Measurements from ENCODE around the gene EFEMP1.

The EFEMP1 gene, protein sequence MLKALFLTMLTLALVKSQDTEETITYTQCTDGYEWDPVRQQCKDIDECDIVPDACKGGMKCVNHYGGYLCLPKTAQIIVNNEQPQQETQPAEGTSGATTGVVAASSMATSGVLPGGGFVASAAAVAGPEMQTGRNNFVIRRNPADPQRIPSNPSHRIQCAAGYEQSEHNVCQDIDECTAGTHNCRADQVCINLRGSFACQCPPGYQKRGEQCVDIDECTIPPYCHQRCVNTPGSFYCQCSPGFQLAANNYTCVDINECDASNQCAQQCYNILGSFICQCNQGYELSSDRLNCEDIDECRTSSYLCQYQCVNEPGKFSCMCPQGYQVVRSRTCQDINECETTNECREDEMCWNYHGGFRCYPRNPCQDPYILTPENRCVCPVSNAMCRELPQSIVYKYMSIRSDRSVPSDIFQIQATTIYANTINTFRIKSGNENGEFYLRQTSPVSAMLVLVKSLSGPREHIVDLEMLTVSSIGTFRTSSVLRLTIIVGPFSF

GRCh38 chr2:55923091-55923981 lies at the start of gene EFEMP1:
Gene EFEMP1 (minus strand): TSS chr2:55923782. CDS start chr2:55922440, 1,342 bp downstream.
- in situ Hi-C loops (cut with HindIII; ENCODE audit: low sequenced_read_pairs): no loop called here

DNA sequence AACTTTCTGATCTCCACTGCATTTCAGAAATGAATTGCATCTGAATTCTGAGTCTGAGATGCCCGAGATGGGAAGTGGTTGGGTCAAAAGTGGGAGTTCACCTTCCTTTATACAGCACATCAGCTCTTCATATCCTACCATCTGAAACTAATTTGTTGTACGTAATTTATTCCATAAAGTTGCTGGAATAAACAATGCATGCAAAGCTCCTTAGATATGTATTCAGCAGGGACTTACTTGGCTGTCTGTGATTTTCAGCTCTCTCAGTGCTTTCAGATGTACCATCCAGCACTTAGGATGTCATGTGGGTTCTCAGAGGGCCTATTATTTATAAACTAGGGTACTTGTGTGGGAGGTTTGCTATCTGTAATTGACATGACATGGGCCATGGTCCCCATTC lies 46.9 kb upstream of the EFEMP1 start:
- in situ Hi-C loops (cut with HindIII; ENCODE audit: low sequenced_read_pairs): no loop called here

- in situ Hi-C loops (cut with HindIII; ENCODE audit: low sequenced_read_pairs): loop anchor here (10.0 kb wide), 1 partner anchor 204 kb away; no protein-coding TSS in a partner anchor
These were observed 45.4 kb upstream of the EFEMP1 start for GRCh38 chr2:55968941-55969340.

GRCh38 chr2:55966401-55967118 lies 43.0 kb upstream of the EFEMP1 start:
- in situ Hi-C loops (cut with HindIII; ENCODE audit: low sequenced_read_pairs): loop anchor here (10.0 kb wide), 1 partner anchor 202 kb away; no protein-coding TSS in a partner anchor

GRCh38 chr2:55965966-55966365 lies 42.4 kb upstream of the EFEMP1 start:
- in situ Hi-C loops (cut with HindIII; ENCODE audit: low sequenced_read_pairs): loop anchor here (10.0 kb wide), 1 partner anchor 201 kb away; no protein-coding TSS in a partner anchor

DNA sequence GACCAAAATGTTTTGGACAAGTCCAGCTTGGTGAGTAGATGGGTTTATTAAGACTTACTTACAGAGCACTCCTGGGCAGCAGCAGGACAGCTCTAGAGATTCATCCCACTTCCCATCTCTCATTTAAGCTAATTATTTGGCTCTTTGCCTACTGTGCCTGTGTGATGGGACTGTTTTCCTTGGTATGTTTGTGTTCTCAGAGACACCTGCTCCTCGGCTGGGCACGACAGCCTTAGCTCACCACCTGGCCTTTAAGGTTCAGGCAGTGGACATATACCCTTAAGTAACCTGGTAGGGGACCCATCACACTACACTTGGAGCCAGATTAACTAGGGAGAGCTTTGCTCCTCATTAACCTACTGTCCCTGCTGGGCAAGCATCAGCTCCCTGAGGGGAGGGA lies 41.7 kb upstream of the EFEMP1 start:
- in situ Hi-C loops (cut with HindIII; ENCODE audit: low sequenced_read_pairs): loop anchor here (10.0 kb wide), 1 partner anchor 200 kb away; no protein-coding TSS in a partner anchor

DNA sequence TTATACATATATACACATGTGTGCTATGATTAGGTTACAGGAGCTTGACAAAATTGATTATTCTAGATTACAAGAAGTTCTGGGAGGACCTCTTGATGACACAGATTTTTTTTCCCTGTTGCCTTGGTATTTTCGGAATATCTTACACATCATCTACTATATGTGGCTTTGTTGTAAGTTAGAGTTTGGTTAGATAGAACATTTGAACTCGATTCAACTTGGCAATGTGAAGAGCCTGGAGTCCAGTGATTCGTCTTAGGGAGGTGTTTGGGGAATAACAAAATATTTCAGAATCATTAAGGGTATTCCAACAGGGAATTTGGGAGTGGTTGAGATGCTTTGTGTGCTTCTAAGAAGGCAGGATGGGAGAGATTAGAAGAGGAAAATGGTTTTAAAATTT lies 39.3 kb upstream of the EFEMP1 start:
- in situ Hi-C loops (cut with HindIII; ENCODE audit: low sequenced_read_pairs): loop anchor here (10.0 kb wide), 1 partner anchor 198 kb away; no protein-coding TSS in a partner anchor

GRCh38 chr2:55961318-55961911 lies 37.8 kb upstream of the EFEMP1 start:
- in situ Hi-C loops (cut with HindIII; ENCODE audit: low sequenced_read_pairs): loop anchor here (10.0 kb wide), 1 partner anchor 197 kb away; no protein-coding TSS in a partner anchor

DNA sequence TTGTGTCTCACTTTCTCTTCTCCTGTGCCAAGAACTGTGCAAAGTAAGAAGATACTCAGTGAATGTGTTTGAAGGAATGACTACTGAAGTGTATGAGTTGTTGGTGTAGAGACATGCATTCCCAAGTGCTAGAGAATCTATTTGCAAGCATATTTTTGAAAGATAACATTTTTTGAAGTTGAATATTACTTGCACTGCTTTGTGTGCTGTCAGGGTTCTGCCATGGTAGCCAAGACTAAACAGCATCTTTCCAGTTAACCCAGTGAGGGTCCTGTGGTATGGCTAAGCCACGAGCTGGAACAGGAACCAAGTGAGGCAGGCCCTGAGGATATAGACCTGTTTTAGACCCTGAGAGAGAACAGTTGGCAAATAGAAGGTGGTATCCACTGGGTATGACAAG lies 35.2 kb upstream of the EFEMP1 start:
- in situ Hi-C loops (cut with HindIII; ENCODE audit: low sequenced_read_pairs): no loop called here

DNA sequence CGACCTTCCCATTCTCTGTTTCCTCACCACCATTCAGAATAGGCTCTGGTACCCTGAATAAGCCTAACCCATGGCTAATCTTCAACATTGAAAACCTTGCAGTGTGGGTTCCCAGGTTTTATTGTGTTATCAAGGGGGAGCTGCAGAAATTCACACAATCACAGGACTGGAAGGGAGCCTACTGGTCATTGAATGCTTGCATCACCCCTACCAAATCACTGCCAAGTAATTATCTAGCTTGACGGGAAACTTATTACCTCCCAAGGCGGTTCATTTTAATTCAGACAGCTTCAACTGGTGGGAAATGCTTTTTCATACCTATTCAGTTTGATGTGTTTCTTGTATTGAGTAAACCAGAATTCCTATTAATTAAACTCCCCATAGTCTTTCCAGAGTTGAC lies 33.6 kb upstream of the EFEMP1 start:
- in situ Hi-C loops (cut with HindIII; ENCODE audit: low sequenced_read_pairs): no loop called here

DNA sequence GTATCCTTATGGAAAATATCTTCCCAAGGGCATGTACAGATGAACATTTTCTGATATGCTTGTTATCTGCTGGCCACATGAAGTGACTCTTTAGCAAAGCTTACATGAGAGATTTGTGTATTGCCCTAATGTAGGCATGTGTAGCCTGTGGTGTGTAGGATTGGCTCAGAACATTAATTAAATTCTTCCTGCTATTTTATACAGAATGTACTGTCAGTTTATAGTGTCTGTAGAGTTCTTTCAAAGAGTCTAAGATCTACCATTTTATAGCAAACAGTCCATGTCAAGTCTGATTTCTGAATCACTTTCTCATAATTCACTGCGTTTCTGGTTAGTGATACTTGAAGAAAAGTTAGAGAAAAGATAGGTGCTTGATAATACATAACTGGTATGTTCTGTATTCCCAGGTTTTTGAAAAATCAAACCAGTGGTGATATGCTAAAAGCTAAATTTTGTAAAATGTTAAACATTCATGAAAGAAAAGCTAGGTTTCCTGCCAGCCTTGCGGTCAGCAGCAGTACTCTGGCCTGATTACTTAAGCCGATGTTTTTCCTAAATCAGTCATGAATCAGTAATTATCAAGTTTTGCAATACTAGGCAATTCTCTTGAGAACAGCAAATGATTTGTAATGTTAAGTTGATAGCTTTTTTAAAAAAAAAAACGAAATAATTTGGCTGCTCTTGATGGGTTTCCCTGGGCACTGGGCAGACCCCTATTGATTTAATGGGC lies 30.9 kb upstream of the EFEMP1 start:
- in situ Hi-C loops (cut with HindIII; ENCODE audit: low sequenced_read_pairs): no loop called here

GRCh38 chr2:55952415-55952814 lies 28.8 kb upstream of the EFEMP1 start:
- in situ Hi-C loops (cut with HindIII; ENCODE audit: low sequenced_read_pairs): no loop called here

GRCh38 chr2:55951533-55951932 lies 28.0 kb upstream of the EFEMP1 start:
- in situ Hi-C loops (cut with HindIII; ENCODE audit: low sequenced_read_pairs): no loop called here

- in situ Hi-C loops (cut with HindIII; ENCODE audit: low sequenced_read_pairs): no loop called here
These were observed 26.0 kb upstream of the EFEMP1 start for GRCh38 chr2:55949613-55950012.

DNA sequence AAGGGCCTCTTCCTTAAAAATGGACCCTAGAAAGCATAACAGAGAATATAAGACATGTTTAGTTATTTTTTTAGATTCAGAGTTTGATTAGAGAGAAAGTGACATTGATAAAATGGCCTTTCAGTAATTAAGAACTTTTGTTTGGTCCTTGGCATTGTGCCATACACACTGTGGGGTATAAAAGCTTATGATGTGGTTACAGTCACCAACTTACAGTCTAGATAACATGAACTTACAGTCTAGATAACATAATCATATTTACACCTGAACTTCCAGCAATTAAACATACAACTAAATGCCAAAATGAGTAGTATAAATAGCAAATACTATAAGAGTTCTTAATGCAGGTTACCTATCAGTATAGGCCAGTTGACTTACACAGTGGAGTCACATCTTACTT lies 25.6 kb upstream of the EFEMP1 start:
- in situ Hi-C loops (cut with HindIII; ENCODE audit: low sequenced_read_pairs): no loop called here

DNA sequence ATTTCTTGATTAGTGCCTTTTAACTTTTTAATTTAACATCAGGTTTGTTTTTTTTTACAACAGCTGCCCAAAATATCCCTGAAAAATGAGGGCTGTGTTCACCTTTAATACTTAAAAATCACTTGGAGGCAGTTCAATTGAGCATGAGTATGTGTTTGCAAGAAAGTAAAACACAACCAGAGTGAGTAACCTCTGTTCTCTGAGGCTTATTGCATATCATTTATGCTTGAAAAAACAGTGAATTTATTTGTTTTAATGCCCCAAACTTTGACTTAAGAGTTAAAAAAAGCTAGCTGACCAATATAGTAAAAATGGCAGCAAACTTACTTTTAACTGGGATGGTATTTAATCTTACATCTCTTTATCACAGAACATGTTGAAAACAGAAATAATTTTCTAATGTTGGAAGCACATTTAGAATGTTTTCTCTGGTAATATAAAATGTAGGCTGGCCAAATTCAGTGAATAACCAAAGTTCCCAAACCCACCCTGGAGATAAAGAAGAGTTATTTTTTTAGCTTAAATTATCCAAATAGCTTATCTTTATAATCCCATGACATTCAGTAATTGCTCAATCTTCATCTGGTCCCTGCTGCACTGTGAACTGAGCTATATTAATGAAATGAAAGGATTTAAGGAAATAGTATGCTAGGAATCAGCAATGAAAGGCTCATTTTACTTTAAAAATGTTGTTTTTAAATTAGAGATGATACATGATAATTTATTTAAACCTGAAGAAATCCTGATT lies 24.8 kb upstream of the EFEMP1 start:
- in situ Hi-C loops (cut with HindIII; ENCODE audit: low sequenced_read_pairs): no loop called here

GRCh38 chr2:55947752-55948151 lies 24.2 kb upstream of the EFEMP1 start:
- in situ Hi-C loops (cut with HindIII; ENCODE audit: low sequenced_read_pairs): no loop called here

- in situ Hi-C loops (cut with HindIII; ENCODE audit: low sequenced_read_pairs): no loop called here
These were observed 23.2 kb upstream of the EFEMP1 start for GRCh38 chr2:55946793-55947192.

- in situ Hi-C loops (cut with HindIII; ENCODE audit: low sequenced_read_pairs): no loop called here
These were observed 19.9 kb upstream of the EFEMP1 start for GRCh38 chr2:55943466-55943865.

All from DLD1 (cell line).